Measurements from ENCODE around the gene UBE2L6. TPM values are rescaled to one million over a fixed set of nuclear protein-coding genes. Genes with fewer than 3 reads are reported as not detected.

Gene UBE2L6
- total RNA-seq, 1 donor from 2014 or later = 48.1 TPM

DNA sequence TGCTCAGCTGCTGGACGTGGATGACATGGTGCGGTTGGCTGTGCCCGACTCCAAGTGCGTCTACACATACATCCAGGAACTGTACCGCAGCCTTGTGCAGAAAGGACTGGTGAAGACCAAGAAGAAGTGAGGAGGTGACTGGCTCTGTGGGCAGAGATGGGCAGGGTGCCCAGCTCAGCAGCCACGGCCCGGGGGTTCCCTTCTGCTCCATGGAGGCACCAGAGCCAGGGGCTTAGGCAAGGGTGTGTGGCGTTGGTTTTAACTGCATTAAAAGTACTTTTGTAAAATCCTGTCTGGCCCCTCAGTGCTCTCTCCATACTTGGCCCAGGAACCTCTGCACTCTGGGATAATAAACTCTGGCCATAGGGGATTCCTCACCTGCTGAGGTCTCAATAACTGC is 17.5 kb downstream of the UBE2L6 start:
- peaks cover 0 to 67% of the 10 kb centered on the region in 2 donors for H3K36me3 ChIP-seq
- intact Hi-C loops (cut with DNase I) = no loop called here
- H3K4me3 ChIP-seq = no peak overlapping the region
- no peak overlapping the region for H3K27ac ChIP-seq
- H3K9me3 ChIP-seq = no peaks in the 10 kb centered on the region
- DNase-seq (ENCODE audit: extremely low spot score in 2 of 2) = no peak
- TF ChIP-seq POLR2A (IDR thresholded peaks at IDR 0.05) (no peak), POLR2AphosphoS5 (IDR thresholded peaks at IDR 0.05; ENCODE audit: insufficient read depth in 1 of 2, low read depth in 1 of 2) (no peak)
- TF ChIP-seq, protein P1, sequence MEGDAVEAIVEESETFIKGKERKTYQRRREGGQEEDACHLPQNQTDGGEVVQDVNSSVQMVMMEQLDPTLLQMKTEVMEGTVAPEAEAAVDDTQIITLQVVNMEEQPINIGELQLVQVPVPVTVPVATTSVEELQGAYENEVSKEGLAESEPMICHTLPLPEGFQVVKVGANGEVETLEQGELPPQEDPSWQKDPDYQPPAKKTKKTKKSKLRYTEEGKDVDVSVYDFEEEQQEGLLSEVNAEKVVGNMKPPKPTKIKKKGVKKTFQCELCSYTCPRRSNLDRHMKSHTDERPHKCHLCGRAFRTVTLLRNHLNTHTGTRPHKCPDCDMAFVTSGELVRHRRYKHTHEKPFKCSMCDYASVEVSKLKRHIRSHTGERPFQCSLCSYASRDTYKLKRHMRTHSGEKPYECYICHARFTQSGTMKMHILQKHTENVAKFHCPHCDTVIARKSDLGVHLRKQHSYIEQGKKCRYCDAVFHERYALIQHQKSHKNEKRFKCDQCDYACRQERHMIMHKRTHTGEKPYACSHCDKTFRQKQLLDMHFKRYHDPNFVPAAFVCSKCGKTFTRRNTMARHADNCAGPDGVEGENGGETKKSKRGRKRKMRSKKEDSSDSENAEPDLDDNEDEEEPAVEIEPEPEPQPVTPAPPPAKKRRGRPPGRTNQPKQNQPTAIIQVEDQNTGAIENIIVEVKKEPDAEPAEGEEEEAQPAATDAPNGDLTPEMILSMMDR (IDR thresholded peaks at IDR 0.05) = no peak
- no peaks in the 10 kb centered on the region for H3K27me3 ChIP-seq
- no peaks in the 10 kb centered on the region for H3K4me1 ChIP-seq

DNA sequence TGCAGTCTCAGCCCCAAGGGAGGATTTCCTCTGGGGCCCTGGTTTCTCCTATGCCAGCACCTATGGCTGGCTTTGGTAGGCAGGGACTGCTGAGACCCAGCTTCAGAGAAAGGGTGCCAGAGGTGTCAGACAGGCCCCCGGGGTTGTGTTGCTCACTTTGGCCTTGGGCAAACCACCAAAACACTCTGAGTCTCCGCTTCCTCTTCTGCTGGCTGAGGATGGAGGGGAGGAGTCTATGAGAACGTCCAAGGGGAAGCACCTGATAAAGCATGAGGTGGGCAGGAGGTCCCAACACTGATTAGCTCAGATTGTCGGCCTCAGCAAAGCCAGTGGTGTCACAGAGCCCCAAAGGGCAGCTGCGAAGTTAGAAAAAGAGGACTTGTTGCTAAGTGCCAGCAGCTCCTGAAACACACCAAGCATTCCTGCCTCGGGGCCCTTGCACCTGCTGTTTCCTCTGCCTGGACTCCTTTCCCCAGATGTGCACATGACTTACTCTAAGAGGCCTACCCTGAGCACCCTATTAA is 19.6 kb downstream of the UBE2L6 start:
- no peaks in the 10 kb centered on the region for H3K4me1 ChIP-seq
- peaks cover 0 to 49% of the 10 kb centered on the region in 2 donors for H3K36me3 ChIP-seq
- no peaks in the 10 kb centered on the region for H3K9me3 ChIP-seq
- no peak overlapping the region for H3K4me3 ChIP-seq
- intact Hi-C loops (cut with DNase I) = no loop called here
- TF ChIP-seq, protein P1 (IDR thresholded peaks at IDR 0.05) = no peak
- TF ChIP-seq POLR2A (IDR thresholded peaks at IDR 0.05) = no peak
- TF ChIP-seq POLR2AphosphoS5 (IDR thresholded peaks at IDR 0.05; ENCODE audit: insufficient read depth in 1 of 2, low read depth in 1 of 2) = no peak
- DNase-seq (ENCODE audit: extremely low spot score in 2 of 2) = no peak
- H3K27me3 ChIP-seq = no peaks in the 10 kb centered on the region
- H3K27ac ChIP-seq = no peak overlapping the region

DNA sequence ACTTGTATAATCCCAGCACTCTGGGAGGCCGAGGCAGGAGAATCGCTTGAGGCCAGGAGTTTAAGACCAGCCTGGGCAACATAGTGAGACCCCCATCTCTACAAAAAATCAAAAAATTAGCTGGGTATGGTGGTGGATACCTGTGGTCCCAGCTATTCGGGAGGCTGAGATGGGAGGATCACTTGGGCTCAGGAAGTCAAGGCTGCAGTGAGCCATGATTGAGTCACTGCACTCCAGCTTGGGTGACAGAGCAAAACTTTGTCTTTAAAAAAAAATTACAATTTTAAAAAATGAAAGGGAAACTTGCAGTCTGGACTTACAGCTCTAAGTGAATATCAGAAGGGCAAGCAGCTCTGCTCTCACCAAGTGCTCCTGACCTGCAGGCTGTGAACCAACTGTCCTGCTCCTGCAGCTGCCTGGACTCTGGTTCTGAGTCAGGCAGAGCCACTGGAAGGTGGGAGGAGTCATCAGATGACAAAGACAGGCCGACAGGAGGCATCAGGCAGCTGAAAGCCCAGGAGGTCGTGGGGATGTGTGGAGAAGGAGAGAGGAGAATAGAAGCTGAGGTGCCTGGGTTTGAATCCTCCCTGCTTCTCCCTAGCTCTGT is 20.5 kb downstream of the UBE2L6 start:
- Histone ChIP-seq H3K9me3 (no peaks in the 10 kb centered on the region), H3K27me3 (no peaks in the 10 kb centered on the region), H3K4me1 (no peaks in the 10 kb centered on the region), H3K4me3 (no peak overlapping the region), H3K27ac (no peak overlapping the region), H3K36me3 (peaks cover 0 to 40% of the 10 kb centered on the region in 2 donors)
- DNase-seq (ENCODE audit: extremely low spot score in 2 of 2) = no peak
- TF ChIP-seq, protein P1 (IDR thresholded peaks at IDR 0.05) = no peak
- TF ChIP-seq POLR2A (IDR thresholded peaks at IDR 0.05) = no peak
- no peak for TF ChIP-seq POLR2AphosphoS5 (IDR thresholded peaks at IDR 0.05; ENCODE audit: insufficient read depth in 1 of 2, low read depth in 1 of 2)
- intact Hi-C loops (cut with DNase I) = no loop called here

DNA sequence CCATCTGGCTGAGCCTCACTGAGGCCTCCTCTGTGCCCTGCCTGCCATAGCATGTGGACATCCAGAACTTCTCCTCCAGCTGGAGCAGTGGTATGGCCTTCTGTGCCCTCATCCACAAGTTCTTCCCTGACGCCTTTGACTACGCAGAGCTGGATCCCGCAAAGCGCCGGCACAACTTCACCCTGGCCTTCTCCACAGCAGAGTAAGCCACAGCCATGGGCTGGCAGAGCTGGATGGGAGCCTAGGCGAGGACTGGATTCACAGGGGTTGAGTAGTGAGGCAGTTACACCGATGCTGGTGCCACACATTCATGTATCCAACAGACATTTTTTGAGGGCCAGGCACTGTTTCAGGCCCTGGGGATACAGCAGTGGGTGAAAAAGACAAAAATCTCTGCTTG is 21.0 kb downstream of the UBE2L6 start:
- H3K4me3 ChIP-seq = no peak overlapping the region
- no peaks in the 10 kb centered on the region for H3K9me3 ChIP-seq
- peaks cover 0 to 35% of the 10 kb centered on the region in 2 donors for H3K36me3 ChIP-seq
- H3K4me1 ChIP-seq = no peaks in the 10 kb centered on the region
- intact Hi-C loops (cut with DNase I) = no loop called here
- TF ChIP-seq POLR2A (IDR thresholded peaks at IDR 0.05) = no peak
- no peak for TF ChIP-seq POLR2AphosphoS5 (IDR thresholded peaks at IDR 0.05; ENCODE audit: insufficient read depth in 1 of 2, low read depth in 1 of 2)
- TF ChIP-seq, protein P1 (IDR thresholded peaks at IDR 0.05) = no peak
- DNase-seq (ENCODE audit: extremely low spot score in 2 of 2) = no peak
- no peak overlapping the region for H3K27ac ChIP-seq
- H3K27me3 ChIP-seq = no peaks in the 10 kb centered on the region

DNA sequence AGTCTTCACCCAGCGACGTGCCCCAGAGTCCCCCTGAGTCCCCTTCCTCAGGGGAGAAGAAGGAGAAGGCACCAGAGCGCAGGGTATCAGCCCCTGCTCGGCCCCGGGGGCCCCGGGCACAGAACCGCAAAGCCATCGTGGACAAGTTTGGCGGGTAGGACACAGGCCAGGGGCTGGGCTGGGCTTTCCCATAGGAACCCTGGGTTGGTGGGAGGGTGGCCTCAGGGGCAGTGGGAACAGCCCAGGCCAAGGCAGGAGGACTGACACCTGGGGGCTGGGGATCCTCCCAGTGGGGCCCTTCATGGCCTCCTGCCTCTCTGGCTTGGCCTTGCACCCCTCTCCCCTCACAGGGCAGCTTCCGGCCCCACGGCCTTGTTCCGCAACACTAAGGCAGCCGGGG is 21.6 kb downstream of the UBE2L6 start:
- DNase-seq (ENCODE audit: extremely low spot score in 2 of 2) = no peak
- no peaks in the 10 kb centered on the region for H3K9me3 ChIP-seq
- no peak overlapping the region for H3K4me3 ChIP-seq
- H3K36me3 ChIP-seq = peaks cover 0 to 29% of the 10 kb centered on the region in 2 donors
- intact Hi-C loops (cut with DNase I) = no loop called here
- TF ChIP-seq, protein P1 (IDR thresholded peaks at IDR 0.05) = no peak
- no peak for TF ChIP-seq POLR2AphosphoS5 (IDR thresholded peaks at IDR 0.05; ENCODE audit: insufficient read depth in 1 of 2, low read depth in 1 of 2)
- TF ChIP-seq POLR2A (IDR thresholded peaks at IDR 0.05) = no peak
- H3K27me3 ChIP-seq = no peaks in the 10 kb centered on the region
- H3K4me1 ChIP-seq = no peaks in the 10 kb centered on the region
- H3K27ac ChIP-seq = no peak overlapping the region

Data from vagina (tissue), 2 donors.